HEK293 (cell line): ENCODE measurements around the gene MYO7A.

Experiments used
- CTCF ChIA-PET: fragments of 350-600 bp; formaldehyde crosslinking; extraction: SDS; loops from one replicate; lab custom pipeline; 2021; ENCODE audit warnings: antibody characterized with exemption; lab: Yijun Ruan, JAX
- POLR2A ChIA-PET: fragments of 300-600 bp; formaldehyde crosslinking; extraction: SDS; loops from one replicate; lab custom pipeline; 2020; ENCODE audit warnings: antibody characterized with exemption, inconsistent platforms; lab: Yijun Ruan, JAX
- H3K27ac ChIP-seq: fragments of 200-500 bp; sonication (Bioruptor generic); 2 replicates; pipeline ENCODE4 v1.5.1; 2014; ENCODE audit warnings: low read depth, low read length, control low read depth, inconsistent platforms; ENCODE audit errors: extremely low read depth
- H3K36me3 ChIP-seq, 2 experiments: fragments of 200-500 bp in 1 of 2; sonication (Bioruptor generic) in 1 of 2; 1 replicate in 1 of 2; 2 replicates in 1 of 2; pipeline ENCODE4 v1.5.1; 2014 to 2017; ENCODE audit warnings: inconsistent platforms in 2 of 2, low read length in 2 of 2; ENCODE audit not compliant: control insufficient read depth in 2 of 2, insufficient read depth in 1 of 2
- H3K4me1 ChIP-seq: fragments of 200-500 bp; sonication (Bioruptor generic); 2 replicates; pipeline ENCODE4 v1.5.1; 2014; ENCODE audit warnings: mild to moderate bottlenecking, low read length, inconsistent platforms; ENCODE audit not compliant: control insufficient read depth, insufficient read depth
- H3K4me3 ChIP-seq: 2 replicates; pipeline ENCODE4 v1.5.1; 2011; ENCODE audit warnings: low read depth, mild to moderate bottlenecking, control low read depth, low read length, moderate library complexity
- H3K9me3 ChIP-seq: fragments of 200-500 bp; sonication (Bioruptor generic); 2 replicates; pipeline ENCODE4 v1.5.1; 2014; ENCODE audit warnings: low read depth, low read length, inconsistent platforms; ENCODE audit not compliant: control insufficient read depth, insufficient read depth
- EGR2 ChIP-seq: fragments of 450-650 bp; formaldehyde crosslinking; IDR thresholded peaks from 2 replicates; pipeline ENCODE4 v1.5.1; 2016; ENCODE audit warnings: low read depth, missing biosample characterization, missing genetic modification characterization
- MEIS1 ChIP-seq: sonication (generic); formaldehyde crosslinking; IDR thresholded peaks from 2 replicates; pipeline ENCODE4 v1.8.1; 2022; ENCODE audit warnings: missing genetic modification reagents, mild to moderate bottlenecking, borderline replicate concordance
- MYNN ChIP-seq: fragments of 450-650 bp; formaldehyde crosslinking; IDR thresholded peaks from 2 replicates; pipeline ENCODE4 v1.5.1; 2016; ENCODE audit warnings: missing biosample characterization, missing genetic modification characterization, borderline replicate concordance
- SCRT2 ChIP-seq: fragments of 450-650 bp; formaldehyde crosslinking; IDR thresholded peaks from 2 replicates; pipeline ENCODE4 v1.5.1; 2016; ENCODE audit warnings: missing biosample characterization, missing genetic modification characterization
- ZBTB7A ChIP-seq: fragments of 450-650 bp; formaldehyde crosslinking; IDR thresholded peaks from 2 replicates; pipeline ENCODE4 v1.5.1; 2016; ENCODE audit warnings: low read depth, missing biosample characterization, missing genetic modification characterization
- ZFP69B ChIP-seq: fragments of 450-650 bp; formaldehyde crosslinking; IDR thresholded peaks from 2 replicates; pipeline ENCODE4 v1.5.1; 2016; ENCODE audit warnings: missing biosample characterization, missing genetic modification characterization
- ZNF112 ChIP-seq: fragments of 450-650 bp; formaldehyde crosslinking; IDR thresholded peaks from 2 replicates; pipeline ENCODE4 v1.5.0; 2017; ENCODE audit warnings: missing biosample characterization, missing genetic modification characterization
- ZNF114 ChIP-seq: fragments of 450-650 bp; formaldehyde crosslinking; IDR thresholded peaks from 2 replicates; pipeline ENCODE4 v1.5.0; 2017; ENCODE audit warnings: missing biosample characterization, missing genetic modification characterization
- ZNF155 ChIP-seq: fragments of 450-650 bp; formaldehyde crosslinking; IDR thresholded peaks from 2 replicates; pipeline ENCODE4 v1.5.1; 2016; ENCODE audit warnings: missing biosample characterization, missing genetic modification characterization
- ZNF239 ChIP-seq: fragments of 450-650 bp; formaldehyde crosslinking; IDR thresholded peaks from 2 replicates; pipeline ENCODE4 v1.5.1; 2016; ENCODE audit warnings: missing biosample characterization, missing genetic modification characterization
- ZNF37A ChIP-seq: fragments of 450-650 bp; IDR thresholded peaks from 2 replicates; pipeline ENCODE4 v1.5.1; 2018; ENCODE audit warnings: missing biosample characterization, missing genetic modification characterization
- ZNF391 ChIP-seq: fragments of 450-650 bp; formaldehyde crosslinking; IDR thresholded peaks from 2 replicates; pipeline ENCODE4 v1.5.1; 2016; ENCODE audit warnings: low read depth, missing biosample characterization, missing genetic modification characterization, borderline replicate concordance
- ZNF555 ChIP-seq: fragments of 450-650 bp; formaldehyde crosslinking; conservative IDR thresholded peaks from 2 replicates; pipeline ENCODE4 v1.5.1; 2017; ENCODE audit warnings: missing biosample characterization, mild to moderate bottlenecking, missing genetic modification characterization, inconsistent platforms
- ZNF558 ChIP-seq: fragments of 450-650 bp; formaldehyde crosslinking; IDR thresholded peaks from 2 replicates; pipeline ENCODE4 v1.5.1; 2016; ENCODE audit warnings: missing biosample characterization, missing genetic modification characterization
- ZNF747 ChIP-seq: fragments of 450-650 bp; formaldehyde crosslinking; IDR thresholded peaks from 2 replicates; pipeline ENCODE4 v1.5.1; 2016; ENCODE audit warnings: missing biosample characterization, missing genetic modification characterization
- ZNF792 ChIP-seq: fragments of 450-650 bp; formaldehyde crosslinking; IDR thresholded peaks from 2 replicates; pipeline ENCODE4 v1.5.1; 2016; ENCODE audit warnings: missing biosample characterization, missing genetic modification characterization
- ZSCAN16 ChIP-seq: fragments of 450-650 bp; formaldehyde crosslinking; IDR thresholded peaks from 2 replicates; pipeline ENCODE4 v1.5.1; 2016; ENCODE audit warnings: missing biosample characterization, missing genetic modification characterization
- ZXDB ChIP-seq: fragments of 450-650 bp; formaldehyde crosslinking; IDR thresholded peaks from 2 replicates; pipeline ENCODE4 v1.5.1; 2016; ENCODE audit warnings: missing biosample characterization, missing genetic modification characterization
- TF ChIP-seq, protein P1 (sequence below): fragments of 450-650 bp; formaldehyde crosslinking; IDR thresholded peaks from 2 replicates; pipeline ENCODE4 v1.5.1; 2017; ENCODE audit warnings: missing biosample characterization, missing genetic modification characterization
- TF ChIP-seq, protein P2 (sequence below): fragments of 450-650 bp; formaldehyde crosslinking; IDR thresholded peaks from 2 replicates; pipeline ENCODE4 v1.5.1; 2016; ENCODE audit warnings: missing biosample characterization, missing genetic modification characterization
- TF ChIP-seq, protein P3 (sequence below): fragments of 450-650 bp; formaldehyde crosslinking; IDR thresholded peaks from 2 replicates; pipeline ENCODE4 v1.5.1; 2017; ENCODE audit warnings: missing biosample characterization, missing genetic modification characterization
- TF ChIP-seq, protein P4 (sequence below): fragments of 450-650 bp; IDR thresholded peaks from 2 replicates; pipeline ENCODE4 v1.5.1; 2018; ENCODE audit warnings: missing biosample characterization, missing genetic modification characterization
- TF ChIP-seq, protein P5 (sequence below): fragments of 450-650 bp; formaldehyde crosslinking; IDR thresholded peaks from 2 replicates; pipeline ENCODE4 v1.5.1; 2017; ENCODE audit warnings: missing biosample characterization, missing genetic modification characterization

The MYO7A gene

DNA sequence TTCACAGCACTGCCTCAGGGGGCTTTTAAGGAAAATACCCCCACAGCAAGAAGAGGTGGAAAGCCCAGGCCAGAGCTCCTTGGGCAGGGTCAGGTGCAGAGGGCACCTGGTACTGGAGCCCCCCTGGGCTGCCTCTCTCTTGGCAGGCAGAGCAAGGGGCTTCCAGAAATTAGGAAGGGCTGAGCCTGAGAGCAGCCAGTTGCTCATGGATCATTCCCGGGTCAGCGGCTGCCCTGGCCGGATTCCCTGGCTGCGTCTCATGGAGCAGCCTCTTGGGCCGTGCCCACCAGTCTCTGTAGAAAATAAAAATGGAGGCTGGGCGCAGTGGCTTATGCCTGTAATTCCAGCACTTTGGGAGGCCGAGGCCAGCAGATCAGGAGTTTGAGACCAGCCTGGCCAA lies 35.7 kb upstream of the MYO7A start (continued):
- TF ChIP-seq, protein P1, sequence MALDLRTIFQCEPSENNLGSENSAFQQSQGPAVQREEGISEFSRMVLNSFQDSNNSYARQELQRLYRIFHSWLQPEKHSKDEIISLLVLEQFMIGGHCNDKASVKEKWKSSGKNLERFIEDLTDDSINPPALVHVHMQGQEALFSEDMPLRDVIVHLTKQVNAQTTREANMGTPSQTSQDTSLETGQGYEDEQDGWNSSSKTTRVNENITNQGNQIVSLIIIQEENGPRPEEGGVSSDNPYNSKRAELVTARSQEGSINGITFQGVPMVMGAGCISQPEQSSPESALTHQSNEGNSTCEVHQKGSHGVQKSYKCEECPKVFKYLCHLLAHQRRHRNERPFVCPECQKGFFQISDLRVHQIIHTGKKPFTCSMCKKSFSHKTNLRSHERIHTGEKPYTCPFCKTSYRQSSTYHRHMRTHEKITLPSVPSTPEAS: no peak
- TF ChIP-seq ZNF239 (tag by site-specific recombination): no peak

DNA sequence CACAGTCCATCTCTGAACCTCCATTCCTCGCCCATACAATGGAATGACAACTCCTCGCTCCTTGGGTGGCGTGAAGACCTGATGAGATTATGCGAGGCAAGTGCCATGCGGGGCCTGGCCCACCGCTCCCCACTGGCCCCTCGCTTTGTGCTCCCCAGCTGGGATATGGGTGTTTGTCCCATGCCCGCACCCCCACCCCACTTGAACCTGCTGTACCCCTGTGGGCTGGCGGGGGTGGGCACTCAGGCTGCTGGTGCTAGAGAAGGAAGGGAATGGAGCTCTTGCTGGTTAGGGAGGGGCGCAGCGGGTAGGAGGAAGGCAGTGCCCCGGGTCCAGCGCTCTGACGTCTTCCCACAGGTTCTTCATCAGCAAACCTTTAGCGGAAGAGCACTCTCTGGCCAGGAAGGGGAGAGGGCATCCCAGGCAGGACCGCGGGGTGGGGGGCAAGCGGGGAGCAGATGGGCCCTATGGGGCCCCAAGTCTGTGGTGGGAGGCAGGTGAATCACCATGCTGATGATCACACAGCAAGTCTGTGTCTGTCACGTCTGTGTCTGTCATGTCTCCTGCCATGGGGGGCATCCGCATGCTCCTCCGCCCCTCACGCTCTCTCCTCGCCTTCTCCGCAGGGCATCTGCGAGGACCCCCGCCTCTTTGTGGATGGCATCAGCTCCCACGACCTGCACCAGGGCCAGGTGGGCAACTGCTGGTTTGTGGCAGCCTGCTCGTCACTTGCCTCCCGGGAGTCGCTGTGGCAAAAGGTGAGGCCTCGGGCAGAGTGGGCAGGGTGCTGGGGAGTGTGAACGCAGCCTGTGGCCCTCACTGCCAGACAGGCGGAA lies 34.8 kb upstream of the MYO7A start:
- Histone ChIP-seq H3K27ac (no peak overlapping the region), H3K4me3 (no peak overlapping the region), H3K36me3 (no peaks in the 10 kb centered on the region), H3K9me3 (no peaks in the 10 kb centered on the region), H3K4me1 (no peaks in the 10 kb centered on the region)
- TF ChIP-seq ZNF792 (tag by site-specific recombination) (no peak), ZNF558 (tag by site-specific recombination) (no peak), ZNF112 (no peak)
- POLR2A ChIA-PET: no interaction called here
- CTCF ChIA-PET: interaction anchor here (0.7 to 4.1 kb wide), 9 partner anchors 8 to 526 kb away, joined by 3 to 61 read pairs (median 15); no protein-coding TSS in a partner anchor

DNA sequence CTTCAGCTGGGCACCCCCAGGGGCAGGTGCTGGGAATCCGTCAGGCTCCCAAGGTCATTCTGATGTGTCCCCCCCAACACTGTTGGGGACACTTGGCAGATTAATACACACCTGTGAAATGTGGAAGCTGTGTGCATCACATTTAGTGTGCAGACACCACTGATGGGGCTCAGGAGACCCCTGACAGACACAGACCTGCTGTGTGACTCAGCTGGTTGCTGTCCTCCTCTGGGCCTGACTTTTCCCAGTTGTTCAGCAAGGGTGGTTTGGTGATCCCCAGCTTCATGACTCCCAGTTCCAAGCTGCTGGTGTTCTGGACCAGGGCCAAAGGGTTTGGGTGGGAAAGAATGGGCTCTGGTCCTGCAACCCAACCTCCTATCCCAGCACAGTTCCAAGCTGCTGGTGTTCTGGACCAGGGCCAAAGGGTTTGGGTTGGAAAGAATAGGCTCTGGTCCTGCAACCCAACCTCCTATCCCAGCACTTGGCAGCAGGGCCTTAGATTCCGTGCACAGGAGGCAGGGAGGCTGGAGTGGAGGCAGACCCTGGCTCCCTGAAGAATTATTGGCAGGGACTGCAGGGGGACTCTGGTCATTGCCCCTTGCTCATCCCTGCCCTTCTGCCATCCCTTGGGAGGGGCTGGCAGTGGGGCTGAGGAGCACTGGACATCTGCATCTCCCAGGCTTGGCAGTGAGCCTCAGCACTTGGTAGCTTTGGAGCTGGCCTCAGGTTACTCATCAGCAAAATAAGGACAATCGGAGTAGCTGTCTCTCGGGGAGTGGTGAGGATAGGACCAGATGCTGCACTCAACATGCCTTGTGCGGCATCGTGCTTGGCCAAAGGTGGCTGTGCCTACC lies 33.8 kb upstream of the MYO7A start:
- TF ChIP-seq ZNF391 (no peak), ZNF114 (no peak), ZXDB (tag by site-specific recombination) (no peak), ZBTB7A (tag by site-specific recombination) (no peak), ZNF37A (tag by site-specific recombination) (no peak), EGR2 (tag by site-specific recombination) (no peak), ZNF747 (no peak), ZNF155 (tag by site-specific recombination) (no peak), ZNF555 (tag by site-specific recombination) (no peak), MEIS1 (CRISPR knock-in tag) (no peak), SCRT2 (no peak), MYNN (tag by site-specific recombination) (no peak), ZFP69B (tag by site-specific recombination) (no peak), ZSCAN16 (no peak)
- TF ChIP-seq, protein P2, sequence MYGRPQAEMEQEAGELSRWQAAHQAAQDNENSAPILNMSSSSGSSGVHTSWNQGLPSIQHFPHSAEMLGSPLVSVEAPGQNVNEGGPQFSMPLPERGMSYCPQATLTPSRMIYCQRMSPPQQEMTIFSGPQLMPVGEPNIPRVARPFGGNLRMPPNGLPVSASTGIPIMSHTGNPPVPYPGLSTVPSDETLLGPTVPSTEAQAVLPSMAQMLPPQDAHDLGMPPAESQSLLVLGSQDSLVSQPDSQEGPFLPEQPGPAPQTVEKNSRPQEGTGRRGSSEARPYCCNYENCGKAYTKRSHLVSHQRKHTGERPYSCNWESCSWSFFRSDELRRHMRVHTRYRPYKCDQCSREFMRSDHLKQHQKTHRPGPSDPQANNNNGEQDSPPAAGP (tag by site-specific recombination): no peak
- TF ChIP-seq, protein P3, sequence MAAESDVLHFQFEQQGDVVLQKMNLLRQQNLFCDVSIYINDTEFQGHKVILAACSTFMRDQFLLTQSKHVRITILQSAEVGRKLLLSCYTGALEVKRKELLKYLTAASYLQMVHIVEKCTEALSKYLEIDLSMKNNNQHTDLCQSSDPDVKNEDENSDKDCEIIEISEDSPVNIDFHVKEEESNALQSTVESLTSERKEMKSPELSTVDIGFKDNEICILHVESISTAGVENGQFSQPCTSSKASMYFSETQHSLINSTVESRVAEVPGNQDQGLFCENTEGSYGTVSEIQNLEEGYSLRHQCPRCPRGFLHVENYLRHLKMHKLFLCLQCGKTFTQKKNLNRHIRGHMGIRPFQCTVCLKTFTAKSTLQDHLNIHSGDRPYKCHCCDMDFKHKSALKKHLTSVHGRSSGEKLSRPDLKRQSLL (tag by site-specific recombination): no peak
- TF ChIP-seq, protein P4, sequence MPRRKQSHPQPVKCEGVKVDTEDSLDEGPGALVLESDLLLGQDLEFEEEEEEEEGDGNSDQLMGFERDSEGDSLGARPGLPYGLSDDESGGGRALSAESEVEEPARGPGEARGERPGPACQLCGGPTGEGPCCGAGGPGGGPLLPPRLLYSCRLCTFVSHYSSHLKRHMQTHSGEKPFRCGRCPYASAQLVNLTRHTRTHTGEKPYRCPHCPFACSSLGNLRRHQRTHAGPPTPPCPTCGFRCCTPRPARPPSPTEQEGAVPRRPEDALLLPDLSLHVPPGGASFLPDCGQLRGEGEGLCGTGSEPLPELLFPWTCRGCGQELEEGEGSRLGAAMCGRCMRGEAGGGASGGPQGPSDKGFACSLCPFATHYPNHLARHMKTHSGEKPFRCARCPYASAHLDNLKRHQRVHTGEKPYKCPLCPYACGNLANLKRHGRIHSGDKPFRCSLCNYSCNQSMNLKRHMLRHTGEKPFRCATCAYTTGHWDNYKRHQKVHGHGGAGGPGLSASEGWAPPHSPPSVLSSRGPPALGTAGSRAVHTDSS (tag by site-specific recombination): no peak
- TF ChIP-seq, protein P5, sequence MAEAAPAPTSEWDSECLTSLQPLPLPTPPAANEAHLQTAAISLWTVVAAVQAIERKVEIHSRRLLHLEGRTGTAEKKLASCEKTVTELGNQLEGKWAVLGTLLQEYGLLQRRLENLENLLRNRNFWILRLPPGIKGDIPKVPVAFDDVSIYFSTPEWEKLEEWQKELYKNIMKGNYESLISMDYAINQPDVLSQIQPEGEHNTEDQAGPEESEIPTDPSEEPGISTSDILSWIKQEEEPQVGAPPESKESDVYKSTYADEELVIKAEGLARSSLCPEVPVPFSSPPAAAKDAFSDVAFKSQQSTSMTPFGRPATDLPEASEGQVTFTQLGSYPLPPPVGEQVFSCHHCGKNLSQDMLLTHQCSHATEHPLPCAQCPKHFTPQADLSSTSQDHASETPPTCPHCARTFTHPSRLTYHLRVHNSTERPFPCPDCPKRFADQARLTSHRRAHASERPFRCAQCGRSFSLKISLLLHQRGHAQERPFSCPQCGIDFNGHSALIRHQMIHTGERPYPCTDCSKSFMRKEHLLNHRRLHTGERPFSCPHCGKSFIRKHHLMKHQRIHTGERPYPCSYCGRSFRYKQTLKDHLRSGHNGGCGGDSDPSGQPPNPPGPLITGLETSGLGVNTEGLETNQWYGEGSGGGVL (tag by site-specific recombination): no peak
- Histone ChIP-seq H3K27ac (no peak overlapping the region), H3K4me3 (no peak overlapping the region), H3K9me3 (no peaks in the 10 kb centered on the region), H3K36me3 (no peaks in the 10 kb centered on the region), H3K4me1 (no peaks in the 10 kb centered on the region)
- ChIA-PET CTCF (interaction anchor here (0.6 to 1.3 kb wide), 5 partner anchors 9 to 456 kb away, joined by 3 to 6 read pairs (median 3); partner anchors contain the start of gene OMP), POLR2A (no interaction called here)
